Kidney (tissue), 14 donors: Measurements from ENCODE around the gene WNT7B. TPM values are rescaled to one million over a fixed set of nuclear protein-coding genes. Genes with fewer than 3 reads are reported as not detected.

ENCODE experiments used
- DNase-seq, 5 donors: peaks; one replicate each; pipeline ENCODE4 v3.0.0-alpha.2; 2013 to 2020
- FAIRE-seq: peaks from 2 replicates; lab custom pipeline; 2012; peaks lifted over from hg19 to GRCh38; lab: Jason Lieb, UNC
- H3K27ac ChIP-seq, 2 donors: one replicate each; pipeline ENCODE4 v1.7.0; 2013; ENCODE audit warnings: low read depth in 2 of 2, low read length in 2 of 2, inconsistent platforms in 1 of 2
- H3K27me3 ChIP-seq: one replicate; pipeline ENCODE4 v1.7.1; 2013; ENCODE audit warnings: low read length, inconsistent platforms; ENCODE audit not compliant: control insufficient read depth, insufficient read depth
- H3K36me3 ChIP-seq, 3 donors: one replicate each; pipeline versions ENCODE4 v1.7.0 to v1.7.1; 2013; ENCODE audit warnings: low read length in 3 of 3, control low read depth in 1 of 3, inconsistent platforms in 1 of 3; ENCODE audit not compliant: insufficient read depth in 3 of 3, control insufficient read depth in 2 of 3
- H3K4me1 ChIP-seq, 3 donors: one replicate each; pipeline versions ENCODE4 v1.7.0 to v1.7.1; 2013; ENCODE audit warnings: low read length in 3 of 3, inconsistent platforms in 1 of 3, low read depth in 1 of 3; ENCODE audit not compliant: control insufficient read depth in 2 of 3, insufficient read depth in 2 of 3
- H3K4me3 ChIP-seq, 3 donors: one replicate each; pipeline versions ENCODE4 v1.7.0 to v1.8.1; 2013; ENCODE audit warnings: low read length in 3 of 3, control low read depth in 1 of 3, inconsistent platforms in 1 of 3
- H3K9ac ChIP-seq, 3 donors: one replicate each; pipeline versions ENCODE4 v1.7.0 to v1.7.1; 2013; ENCODE audit warnings: low read length in 3 of 3, control low read depth in 1 of 3, inconsistent platforms in 1 of 3
- H3K9me3 ChIP-seq, 3 donors: one replicate each; pipeline versions ENCODE4 v1.7.0 to v1.7.1; 2013; ENCODE audit warnings: low read length in 3 of 3, control low read depth in 1 of 3, inconsistent platforms in 1 of 3; ENCODE audit not compliant: control insufficient read depth in 2 of 3, insufficient read depth in 1 of 3
- CTCF ChIP-seq: IDR thresholded peaks from 3 replicates; pipeline ENCODE4 v1.5.1; 2012; ENCODE audit warnings: mild to moderate bottlenecking, moderate library complexity, borderline replicate concordance; ENCODE audit not compliant: insufficient read depth; ENCODE audit errors: extremely low read depth
- intact Hi-C: fragments of 100-400 bp; cut with DNase I; formaldehyde crosslinking; loops from one replicate; pipeline ENCODE4 v1.11.1; 2022
- polyA plus RNA-seq: library from polyadenylated mRNA; stranded (reverse); fragments of 350-450 nt; fragmentation: Illumina TruSeq; extraction: RNeasy Lipid Tissue Mini Kit (QIAGEN cat#74804); gene quantifications from one replicate; pipeline ENCODE4 v1.2.3, GENCODE V29; 2014; ENCODE audit warnings: low read depth, low replicate concordance; ENCODE audit not compliant: insufficient read depth
- total RNA-seq: library from RNA; stranded (reverse); fragmentation: NEBNext Ultra II Directional; extraction: Animal tissue kit (Norgen Biotek cat#: 25700); gene quantifications from one replicate; pipeline ENCODE4 v1.2.1, GENCODE V29; 2021
- donor health status: control.
- donor health status: control.
- donor health status: control.
- donor health status: control.
- donor health status: control.
- donor health status: DM: yes; HTN: yes; CAD: no.
- donor health status: Normal renal cell carcinoma (clear cell type).

Gene WNT7B
- total and polyA plus RNA-seq, 2 donors from 2014 or later, result 1.6 to 2.4 TPM

- no peaks in the 10 kb centered on the region for H3K4me1 ChIP-seq
- peaks cover 18% of the 10 kb centered on the region for H3K27me3 ChIP-seq
- DNase-seq (peak in 2 of 5 donors; percentile 27 to 64), FAIRE-seq (no peak)
- H3K9ac ChIP-seq, result no peak overlapping the region
- intact Hi-C loops, result no loop called here
- H3K36me3 ChIP-seq, result no peaks in the 10 kb centered on the region
- no peak for TF ChIP-seq CTCF
- H3K4me3 ChIP-seq, result no peak overlapping the region
- H3K9me3 ChIP-seq, result no peaks in the 10 kb centered on the region
- H3K27ac ChIP-seq, result no peak overlapping the region
These were observed 97.4 kb downstream of the WNT7B start for GRCh38 chr22:45879552-45879949.

GRCh38 chr22:45878901-45879551, 97.9 kb downstream of the WNT7B start:
- intact Hi-C loops, result no loop called here
- DNase-seq, result peak in 2 of 5 donors; percentile 42 to 62
- no peak for TF ChIP-seq CTCF
- H3K27me3 ChIP-seq, result peaks cover 18% of the 10 kb centered on the region
- no peak overlapping the region for H3K4me3 ChIP-seq
- H3K9me3 ChIP-seq, result no peaks in the 10 kb centered on the region
- H3K4me1 ChIP-seq, result no peaks in the 10 kb centered on the region
- no peak overlapping the region for H3K9ac ChIP-seq
- FAIRE-seq, result no peak
- no peaks in the 10 kb centered on the region for H3K36me3 ChIP-seq
- H3K27ac ChIP-seq, result no peak overlapping the region

- peak in 4 of 5 donors; percentile 40 to 66 (median 56) for DNase-seq
- no peak for FAIRE-seq
- Histone ChIP-seq H3K9ac (no peak overlapping the region), H3K27me3 (peaks cover 18% of the 10 kb centered on the region), H3K9me3 (no peaks in the 10 kb centered on the region), H3K27ac (no peak overlapping the region), H3K4me3 (no peak overlapping the region), H3K4me1 (no peaks in the 10 kb centered on the region), H3K36me3 (no peaks in the 10 kb centered on the region)
- intact Hi-C loops, result no loop called here
- TF ChIP-seq CTCF, result no peak
These were observed 98.7 kb downstream of the WNT7B start for GRCh38 chr22:45878051-45878781.
